ENCODE results near the gene MTTP.

Gene MTTP

DNA sequence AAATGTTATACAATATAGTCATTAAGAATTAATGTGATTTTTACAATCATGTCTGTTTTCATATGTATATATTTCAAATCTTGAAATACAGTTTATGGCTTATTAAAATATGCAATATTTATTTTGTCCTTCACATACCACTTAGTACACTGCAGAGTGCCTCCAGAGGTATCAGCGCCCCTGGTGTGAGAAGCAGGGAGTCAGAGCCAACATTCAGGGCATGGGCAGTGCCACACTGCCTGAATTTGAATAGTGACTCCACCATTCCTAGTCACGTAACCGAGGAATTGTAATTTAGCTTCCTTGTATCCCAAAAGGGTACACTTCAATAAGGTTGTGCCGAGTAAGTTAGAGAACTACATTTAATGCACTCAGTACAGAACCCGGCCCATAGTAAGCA lies 87.3 kb downstream of the MTTP start:
- no peak overlapping the region for H3K27ac ChIP-seq

DNA sequence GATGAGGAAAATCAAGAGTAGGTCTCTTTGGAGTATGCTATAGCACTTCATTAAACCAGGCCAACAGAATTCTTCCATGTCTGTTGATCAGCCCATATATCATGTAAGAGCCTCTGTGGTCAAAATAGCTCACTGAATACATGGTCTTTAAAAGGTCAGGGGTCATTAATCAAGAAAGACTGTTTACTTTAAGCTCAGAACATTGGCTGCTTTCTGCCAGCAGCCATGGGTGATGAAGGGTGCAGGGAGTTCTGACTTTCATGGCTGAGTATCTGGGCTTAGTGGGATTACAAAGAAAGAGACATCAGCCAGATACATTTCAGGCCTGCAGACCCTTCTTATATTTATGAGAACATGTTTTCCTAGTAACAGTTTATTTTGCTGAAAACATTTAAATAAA lies 90.1 kb downstream of the MTTP start:
- DNase-seq (ENCODE audit: low read depth, low spot score), result no peak
- H3K27ac ChIP-seq, result no peak overlapping the region

More for the DNA sequence above, 87.3 kb downstream of the MTTP start:
- no peak for DNase-seq (ENCODE audit: low read depth, low spot score)

DNA sequence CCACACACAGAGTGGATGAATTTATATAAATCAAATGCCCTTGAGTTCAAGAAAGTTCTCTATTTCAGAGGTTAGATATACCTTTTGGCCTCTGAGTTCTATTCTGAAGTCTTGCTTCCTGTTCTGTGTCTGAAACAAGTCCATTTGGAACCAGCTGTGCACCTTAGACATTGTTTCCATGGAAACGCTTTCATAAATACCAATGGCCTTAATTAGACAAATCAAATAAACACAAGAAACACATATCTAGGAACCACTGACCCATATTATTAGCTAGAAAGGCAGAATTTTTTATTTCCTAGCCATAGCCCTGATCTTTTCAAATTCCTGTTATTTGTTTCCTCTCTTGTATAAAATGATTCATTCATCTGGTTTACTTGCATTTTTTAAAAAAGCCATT lies 91.4 kb downstream of the MTTP start:
- no peak overlapping the region for H3K27ac ChIP-seq
- DNase-seq (ENCODE audit: low read depth, low spot score), result no peak

DNA sequence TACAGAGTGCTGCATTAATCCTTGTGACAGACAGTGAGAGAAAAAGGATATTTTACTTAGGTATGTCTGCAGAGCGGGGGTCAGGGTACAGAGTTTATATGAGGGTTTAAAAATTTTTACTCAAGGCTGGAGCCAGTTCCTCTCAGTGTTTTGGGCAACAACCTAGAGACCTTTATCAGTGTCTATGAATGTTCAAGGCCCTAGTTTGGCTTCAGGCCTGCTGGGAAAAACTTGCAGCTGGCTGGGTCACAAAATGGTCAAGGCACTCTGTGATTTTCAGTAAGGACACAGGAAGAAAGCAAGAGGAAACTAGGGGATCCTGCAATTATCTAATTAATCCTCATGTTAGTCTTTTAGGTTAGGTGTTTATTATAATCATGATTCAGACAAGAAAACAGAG lies 93.8 kb downstream of the MTTP start:
- no peak for DNase-seq (ENCODE audit: low read depth, low spot score)

DNA sequence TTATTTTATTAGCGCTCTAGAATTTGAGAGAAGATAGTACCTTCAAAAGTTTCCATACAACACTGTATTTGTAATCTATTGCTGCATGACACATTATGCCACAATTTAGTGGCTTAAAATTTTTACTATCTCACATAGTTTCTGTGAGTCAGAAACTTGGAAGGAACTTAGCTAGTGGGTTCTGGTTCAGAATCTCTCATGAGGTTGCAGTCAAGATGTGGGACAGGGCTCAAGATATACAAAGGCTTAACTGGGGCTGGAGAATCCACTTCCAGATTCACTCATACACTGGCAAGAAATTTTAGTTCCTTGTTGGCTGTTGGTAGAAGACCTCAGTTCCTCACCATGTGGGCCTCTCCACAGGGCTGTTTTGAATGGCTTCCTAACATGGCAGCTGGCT lies 94.5 kb downstream of the MTTP start:
- DNase-seq (ENCODE audit: low read depth, low spot score), result no peak
- no peak overlapping the region for H3K27ac ChIP-seq

More for the DNA sequence above, 93.8 kb downstream of the MTTP start:
- H3K27ac ChIP-seq, result no peak overlapping the region

DNA sequence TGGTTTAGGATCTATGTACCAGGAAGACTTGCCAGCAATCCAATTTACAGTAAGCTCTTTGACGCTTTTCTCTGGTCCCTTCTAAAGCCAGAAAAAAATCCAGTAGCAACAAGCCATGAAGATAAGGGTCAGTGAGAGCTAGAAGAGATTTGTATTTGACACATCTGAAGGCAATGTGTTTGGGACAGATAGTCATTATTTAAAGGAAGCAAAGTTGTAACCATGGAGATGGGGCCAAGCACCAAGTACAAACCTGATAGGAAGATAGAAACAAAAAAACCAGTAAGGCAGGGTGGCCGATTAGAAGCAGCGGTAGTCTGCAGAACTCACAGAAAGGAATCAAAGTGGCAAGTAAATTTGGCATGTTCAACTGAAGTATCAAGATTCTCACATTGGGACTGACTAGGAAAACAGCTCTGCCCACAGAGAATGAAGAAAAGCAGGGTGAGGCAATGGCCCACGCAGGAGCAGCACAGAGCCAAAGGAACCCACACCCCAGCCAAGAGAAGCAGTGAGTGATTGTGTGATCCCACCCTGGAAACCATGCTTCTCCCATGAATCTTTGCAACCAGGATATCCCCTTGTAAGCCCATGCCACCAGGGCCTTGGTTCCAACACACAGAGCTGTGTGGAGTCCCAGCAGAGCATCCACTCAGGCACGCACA lies 95.9 kb downstream of the MTTP start:
- no peak overlapping the region for H3K27ac ChIP-seq
- DNase-seq (ENCODE audit: low read depth, low spot score), result no peak
